Thoracic aorta (tissue), 2 donors: ENCODE results near the gene CSH1. TPM values are rescaled to one million over a fixed set of nuclear protein-coding genes. Genes with fewer than 3 reads are reported as not detected.

Experiments
- ATAC-seq: fragments of 150-250 bp; one replicate; pipeline ENCODE4 v1.8.0; 2017; ENCODE audit warnings: low read depth; ENCODE audit not compliant: insufficient number of reproducible peaks, low FRiP score
- DNase-seq: peaks from one replicate; pipeline ENCODE4 v3.0.0-alpha.2; 2020; ENCODE audit warnings: low spot score
- H3K27ac ChIP-seq, 2 donors: fragments of 200-600 bp; sonication (generic); 1 replicate in 1 of 2; 2 replicates in 1 of 2; pipeline ENCODE4 v1.5.1; 2016; ENCODE audit warnings: mild to moderate bottlenecking in 2 of 2, moderate library complexity in 2 of 2
- H3K27me3 ChIP-seq: fragments of 200-600 bp; sonication (generic); replicated peaks from 2 replicates; pipeline ENCODE4 v1.6.0; 2016; ENCODE audit warnings: mild to moderate bottlenecking; ENCODE audit not compliant: insufficient read depth
- H3K36me3 ChIP-seq: fragments of 200-600 bp; sonication (generic); one replicate; pipeline ENCODE4 v1.5.1; 2016
- H3K4me1 ChIP-seq, 2 donors: fragments of 200-600 bp; sonication (generic); 1 replicate in 1 of 2; 2 replicates in 1 of 2; pipeline versions ENCODE4 v1.5.1 to v1.6.0; 2016; ENCODE audit warnings: low read depth in 2 of 2, mild to moderate bottlenecking in 1 of 2; ENCODE audit not compliant: control insufficient read depth in 1 of 2
- H3K4me3 ChIP-seq: fragments of 200-600 bp; sonication (generic); 2 replicates; pipeline ENCODE4 v1.5.1; 2016; ENCODE audit warnings: mild to moderate bottlenecking
- H3K9me3 ChIP-seq: fragments of 200-600 bp; sonication (generic); 2 replicates; pipeline ENCODE4 v1.5.1; 2016
- total RNA-seq, 2 donors: library from RNA; depleted of rRNA; stranded (reverse); fragments of >200 nt; gene quantifications; one replicate each; pipeline versions ENCODE4 v1.1.0 to v1.2.3, GENCODE V29; 2016
- TF ChIP-seq, protein P1 (sequence below): fragments of 200-600 bp; sonication (generic); IDR thresholded peaks from one replicate; pipeline ENCODE4 v1.5.1; 2019; ENCODE audit warnings: antibody characterized with exemption

The CSH1 gene
- total RNA-seq, 2 donors from 2014 or later, result not detected

DNA sequence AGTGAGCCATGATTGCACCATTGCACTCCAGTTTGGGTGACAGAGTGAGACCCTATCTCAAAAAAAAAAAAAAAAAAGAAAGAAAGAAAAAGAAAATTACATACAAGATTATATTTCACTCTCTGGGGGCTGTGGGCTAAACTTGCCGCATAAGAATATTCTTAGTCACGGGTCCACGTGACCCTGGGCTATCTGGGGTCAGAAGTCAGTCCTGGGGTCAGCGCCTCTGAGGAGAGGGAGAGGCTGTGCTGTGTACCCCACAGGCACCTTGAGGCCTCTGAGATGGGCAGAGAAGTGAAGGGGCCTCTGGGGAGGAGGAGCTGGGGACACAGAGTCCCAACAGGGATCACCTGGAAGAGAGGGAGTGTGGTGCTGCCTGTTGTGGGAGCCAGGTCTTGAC is 41.5 kb upstream of the CSH1 start:
- Histone ChIP-seq H3K27ac (no peak overlapping the region), H3K4me3 (no peak overlapping the region), H3K4me1 (no peaks in the 10 kb centered on the region), H3K36me3 (no peaks in the 10 kb centered on the region), H3K27me3 (no peaks in the 10 kb centered on the region), H3K9me3 (no peaks in the 10 kb centered on the region)
- TF ChIP-seq, protein P1, sequence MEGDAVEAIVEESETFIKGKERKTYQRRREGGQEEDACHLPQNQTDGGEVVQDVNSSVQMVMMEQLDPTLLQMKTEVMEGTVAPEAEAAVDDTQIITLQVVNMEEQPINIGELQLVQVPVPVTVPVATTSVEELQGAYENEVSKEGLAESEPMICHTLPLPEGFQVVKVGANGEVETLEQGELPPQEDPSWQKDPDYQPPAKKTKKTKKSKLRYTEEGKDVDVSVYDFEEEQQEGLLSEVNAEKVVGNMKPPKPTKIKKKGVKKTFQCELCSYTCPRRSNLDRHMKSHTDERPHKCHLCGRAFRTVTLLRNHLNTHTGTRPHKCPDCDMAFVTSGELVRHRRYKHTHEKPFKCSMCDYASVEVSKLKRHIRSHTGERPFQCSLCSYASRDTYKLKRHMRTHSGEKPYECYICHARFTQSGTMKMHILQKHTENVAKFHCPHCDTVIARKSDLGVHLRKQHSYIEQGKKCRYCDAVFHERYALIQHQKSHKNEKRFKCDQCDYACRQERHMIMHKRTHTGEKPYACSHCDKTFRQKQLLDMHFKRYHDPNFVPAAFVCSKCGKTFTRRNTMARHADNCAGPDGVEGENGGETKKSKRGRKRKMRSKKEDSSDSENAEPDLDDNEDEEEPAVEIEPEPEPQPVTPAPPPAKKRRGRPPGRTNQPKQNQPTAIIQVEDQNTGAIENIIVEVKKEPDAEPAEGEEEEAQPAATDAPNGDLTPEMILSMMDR, result no peak
- no peak for ATAC-seq
- DNase-seq, result no peak

DNA sequence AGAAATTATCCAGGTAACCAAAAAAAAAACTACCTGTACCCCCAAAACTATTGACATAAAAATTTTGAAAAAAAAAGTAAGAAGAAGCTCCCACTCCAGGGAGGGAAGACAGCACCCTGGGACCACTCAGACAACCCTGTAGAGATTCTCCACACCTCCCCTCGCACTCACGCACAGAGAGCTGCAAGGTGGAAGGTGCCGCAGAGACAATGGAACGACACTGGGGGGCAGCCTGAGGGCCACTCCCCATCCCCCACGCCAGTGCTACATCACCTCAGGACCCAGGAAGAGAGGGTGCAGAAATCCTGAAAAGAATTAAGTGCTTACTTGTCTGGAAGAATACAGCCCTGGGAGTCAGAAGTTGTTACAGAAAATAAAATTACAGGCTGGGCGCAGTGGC is 40.9 kb upstream of the CSH1 start:
- H3K27me3 ChIP-seq, result no peaks in the 10 kb centered on the region
- no peak overlapping the region for H3K27ac ChIP-seq
- no peaks in the 10 kb centered on the region for H3K36me3 ChIP-seq
- no peak overlapping the region for H3K4me3 ChIP-seq
- H3K9me3 ChIP-seq, result no peaks in the 10 kb centered on the region
- DNase-seq (no peak), ATAC-seq (no peak)
- TF ChIP-seq, protein P1, result no peak
- no peaks in the 10 kb centered on the region for H3K4me1 ChIP-seq

DNA sequence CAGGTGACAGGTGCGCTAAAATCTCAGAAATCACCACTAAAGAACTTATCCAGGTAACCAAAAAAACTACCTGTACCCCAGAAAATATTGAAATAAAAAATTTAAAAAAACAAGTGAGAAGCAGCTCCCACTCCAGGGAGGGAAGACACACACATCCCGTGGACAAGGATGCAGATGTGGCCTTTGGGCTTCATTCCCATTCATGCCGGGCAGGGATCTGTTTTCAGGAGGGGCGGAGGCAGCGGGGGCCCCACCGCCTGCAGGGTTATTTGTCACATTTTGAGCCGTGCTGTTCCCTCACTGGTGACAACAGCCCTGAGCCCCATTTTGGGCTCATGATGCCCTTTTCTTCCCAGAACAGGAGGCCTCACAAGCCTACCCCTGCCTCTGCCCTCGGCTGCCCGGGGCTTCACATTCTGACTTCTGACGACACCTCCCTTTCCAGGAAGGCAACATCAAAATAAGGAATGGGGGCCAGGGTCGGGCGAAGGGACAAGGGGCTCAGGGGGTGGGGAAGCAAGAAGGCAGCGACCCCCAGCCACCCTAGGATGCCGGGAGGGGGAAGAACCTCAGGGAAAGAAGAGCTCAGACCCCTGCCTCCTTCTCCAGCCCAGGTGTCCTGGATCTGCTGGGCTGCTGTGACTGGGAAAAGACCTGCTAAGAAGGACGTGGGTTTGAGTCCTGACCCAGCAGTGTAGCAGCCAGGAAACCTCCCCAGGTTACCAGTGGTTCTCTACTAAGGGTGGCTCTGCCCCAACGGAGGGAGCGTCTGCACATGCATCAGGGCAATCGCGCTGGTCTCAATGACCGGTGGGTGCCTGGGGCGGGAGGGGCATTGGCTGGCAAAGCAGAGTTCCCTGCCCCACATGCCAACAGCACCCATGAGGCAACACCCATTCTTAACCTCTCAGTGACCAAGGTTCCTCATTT is 38.1 kb upstream of the CSH1 start:
- Histone ChIP-seq H3K27ac (no peak overlapping the region), H3K9me3 (no peaks in the 10 kb centered on the region), H3K4me3 (no peak overlapping the region), H3K27me3 (no peaks in the 10 kb centered on the region), H3K36me3 (no peaks in the 10 kb centered on the region), H3K4me1 (no peaks in the 10 kb centered on the region)
- TF ChIP-seq, protein P1, result no peak
- DNase-seq, result no peak
- no peak for ATAC-seq

DNA sequence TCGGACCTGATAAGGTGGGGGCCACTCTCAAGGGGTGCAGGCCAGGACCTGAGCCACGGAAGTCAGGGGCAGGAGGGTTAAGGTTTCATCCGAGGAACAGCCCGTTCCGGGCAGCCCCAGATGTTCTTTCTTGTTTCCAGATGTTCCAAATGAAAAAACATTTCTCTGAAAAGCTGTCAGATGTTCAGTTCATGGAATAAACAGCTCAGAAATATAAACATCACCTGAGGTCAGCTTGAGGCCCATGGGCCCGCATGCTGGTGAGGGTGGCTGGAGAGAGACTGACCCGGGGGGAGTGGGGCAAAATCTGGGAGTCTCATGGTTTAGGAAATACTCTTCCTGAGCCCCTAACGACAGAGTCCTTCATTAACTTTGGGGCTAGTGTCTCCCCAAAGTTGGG is 37.2 kb upstream of the CSH1 start:
- Histone ChIP-seq H3K4me1 (no peaks in the 10 kb centered on the region), H3K27me3 (no peaks in the 10 kb centered on the region), H3K27ac (no peak overlapping the region), H3K4me3 (no peak overlapping the region), H3K9me3 (no peaks in the 10 kb centered on the region), H3K36me3 (no peaks in the 10 kb centered on the region)
- no peak for DNase-seq
- no peak for ATAC-seq
- TF ChIP-seq, protein P1, result no peak

DNA sequence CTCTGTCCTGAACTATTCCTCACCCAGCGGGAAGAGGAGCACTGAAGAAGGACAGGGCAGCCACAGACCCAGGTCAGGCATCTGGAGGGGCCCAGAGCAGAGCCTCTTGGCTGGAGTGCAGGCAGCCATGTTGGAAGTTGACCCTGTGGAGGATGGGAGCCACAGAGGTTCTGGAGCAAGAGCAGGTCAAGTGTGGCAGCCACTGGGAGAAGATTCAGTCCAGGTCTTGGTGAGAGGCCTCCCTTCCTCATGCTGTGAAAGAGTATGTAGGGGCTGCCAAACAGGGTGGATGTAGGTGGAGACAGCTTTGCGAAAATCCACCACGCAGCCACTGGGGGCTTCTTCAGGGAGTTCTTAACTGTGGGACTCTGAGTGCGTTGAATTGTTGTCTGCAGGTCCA is 36.3 kb upstream of the CSH1 start:
- H3K27me3 ChIP-seq, result no peaks in the 10 kb centered on the region
- no peak overlapping the region for H3K4me3 ChIP-seq
- no peaks in the 10 kb centered on the region for H3K36me3 ChIP-seq
- H3K27ac ChIP-seq, result no peak overlapping the region
- H3K9me3 ChIP-seq, result no peaks in the 10 kb centered on the region
- no peaks in the 10 kb centered on the region for H3K4me1 ChIP-seq
- DNase-seq, result no peak
- no peak for ATAC-seq
- TF ChIP-seq, protein P1, result no peak
